Prostate gland (tissue), 2 donors: Measurements from ENCODE around the gene SYNPR. TPM values are rescaled to one million over a fixed set of nuclear protein-coding genes. Genes with fewer than 3 reads are reported as not detected.

Experiments
- DNase-seq: peaks from one replicate; pipeline ENCODE4 v3.0.0-alpha.2; 2019; ENCODE audit warnings: low spot score
- H3K27ac ChIP-seq, 2 donors: fragments of 200-600 bp; sonication (generic); 2 replicates each; pipeline ENCODE4 v1.5.1; 2017 to 2019
- H3K27me3 ChIP-seq: fragments of 200-600 bp; sonication (generic); replicated peaks from 2 replicates; pipeline ENCODE4 v1.5.1; 2019; ENCODE audit not compliant: insufficient read depth
- H3K36me3 ChIP-seq, 2 donors: fragments of 200-600 bp; sonication (generic); 1 replicate in 1 of 2; 2 replicates in 1 of 2; pipeline versions ENCODE4 v1.5.1 to v1.8.1; 2017 to 2019
- H3K4me1 ChIP-seq: fragments of 200-600 bp; sonication (generic); replicated peaks from 2 replicates; pipeline ENCODE4 v1.5.1; 2019
- H3K4me3 ChIP-seq, 2 donors: fragments of 200-600 bp; sonication (generic); 2 replicates each; pipeline ENCODE4 v1.5.1; 2017 to 2019
- H3K9me3 ChIP-seq: fragments of 200-600 bp; sonication (generic); 2 replicates; pipeline ENCODE4 v1.5.1; 2017
- POLR2A ChIP-seq: fragments of 450-650 bp; IDR thresholded peaks from one replicate; pipeline ENCODE4 v1.6.1; 2016; ENCODE audit warnings: antibody characterized with exemption, mild to moderate bottlenecking
- POLR2AphosphoS5 ChIP-seq: sonication (generic); formaldehyde crosslinking; IDR thresholded peaks from one replicate; pipeline ENCODE4 v1.6.1; 2017; ENCODE audit warnings: antibody characterized with exemption
- WGBS: methylation state at CpG from one replicate; pipeline ENCODE4 v1.1.5; 2018; 5-methylcytosine and 5-hydroxymethylcytosine counted together
- intact Hi-C: fragments of 100-400 bp; cut with DNase I; formaldehyde crosslinking; loops from one replicate; pipeline ENCODE4 v1.14.2; 2022
- total RNA-seq, 2 donors: library from RNA; depleted of rRNA; stranded (reverse); fragments of >200 nt; gene quantifications; one replicate each; pipeline ENCODE4 v1.1.0, GENCODE V29; 2016
- TF ChIP-seq, protein P1 (sequence below), 4 experiments: fragments of 200-600 bp in 2 of 4; fragments of 450-650 bp in 2 of 4; sonication (generic) in 2 of 4; IDR thresholded peaks; 1 replicate in 3 of 4; 2 replicates in 1 of 4; pipeline ENCODE4 v1.5.1; 2016 to 2019; ENCODE audit warnings: antibody characterized with exemption in 4 of 4, mild to moderate bottlenecking in 2 of 4, moderate library complexity in 2 of 4

Gene SYNPR
- total RNA-seq, 2 donors from 2014 or later = not detected

GRCh38 chr3:63333815-63334214, 55.7 kb downstream of the SYNPR start:
- no peaks in the 10 kb centered on the region for H3K9me3 ChIP-seq
- H3K27ac ChIP-seq = no peak overlapping the region
- no peaks in the 10 kb centered on the region for H3K4me1 ChIP-seq
- H3K4me3 ChIP-seq = no peak overlapping the region
- TF ChIP-seq, protein P1, sequence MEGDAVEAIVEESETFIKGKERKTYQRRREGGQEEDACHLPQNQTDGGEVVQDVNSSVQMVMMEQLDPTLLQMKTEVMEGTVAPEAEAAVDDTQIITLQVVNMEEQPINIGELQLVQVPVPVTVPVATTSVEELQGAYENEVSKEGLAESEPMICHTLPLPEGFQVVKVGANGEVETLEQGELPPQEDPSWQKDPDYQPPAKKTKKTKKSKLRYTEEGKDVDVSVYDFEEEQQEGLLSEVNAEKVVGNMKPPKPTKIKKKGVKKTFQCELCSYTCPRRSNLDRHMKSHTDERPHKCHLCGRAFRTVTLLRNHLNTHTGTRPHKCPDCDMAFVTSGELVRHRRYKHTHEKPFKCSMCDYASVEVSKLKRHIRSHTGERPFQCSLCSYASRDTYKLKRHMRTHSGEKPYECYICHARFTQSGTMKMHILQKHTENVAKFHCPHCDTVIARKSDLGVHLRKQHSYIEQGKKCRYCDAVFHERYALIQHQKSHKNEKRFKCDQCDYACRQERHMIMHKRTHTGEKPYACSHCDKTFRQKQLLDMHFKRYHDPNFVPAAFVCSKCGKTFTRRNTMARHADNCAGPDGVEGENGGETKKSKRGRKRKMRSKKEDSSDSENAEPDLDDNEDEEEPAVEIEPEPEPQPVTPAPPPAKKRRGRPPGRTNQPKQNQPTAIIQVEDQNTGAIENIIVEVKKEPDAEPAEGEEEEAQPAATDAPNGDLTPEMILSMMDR (IDR thresholded peaks at IDR 0.05) = no peak
- TF ChIP-seq POLR2A (no peak), POLR2AphosphoS5 (no peak)
- no peaks in the 10 kb centered on the region for H3K36me3 ChIP-seq
- no peaks in the 10 kb centered on the region for H3K27me3 ChIP-seq
- DNase-seq = no peak
- intact Hi-C loops = no loop called here
- WGBS = 67% methylated on average over 1 of the region's 1 CpG

DNA sequence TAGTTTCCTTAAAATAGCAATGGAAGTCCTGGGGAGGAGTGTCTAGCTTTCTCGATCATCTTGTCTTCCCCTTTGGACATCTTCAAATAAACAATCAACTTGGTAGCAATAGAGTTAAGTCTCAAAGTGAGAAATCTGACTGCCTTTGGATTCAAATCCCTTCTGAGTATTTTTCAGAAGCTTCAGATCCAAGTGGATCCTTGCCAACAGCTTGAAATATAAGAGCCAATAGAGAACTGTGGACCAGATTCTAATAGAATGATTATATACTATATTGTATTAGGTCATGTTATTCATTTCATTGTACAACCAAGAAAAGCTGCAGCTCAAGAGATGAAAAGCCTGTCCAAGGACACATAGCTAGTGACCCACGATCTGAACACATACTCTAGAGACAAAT, 60.2 kb downstream of the SYNPR start:
- Histone ChIP-seq H3K36me3 (no peaks in the 10 kb centered on the region), H3K27ac (no peak overlapping the region), H3K27me3 (no peaks in the 10 kb centered on the region), H3K4me1 (no peaks in the 10 kb centered on the region), H3K4me3 (no peak overlapping the region), H3K9me3 (no peaks in the 10 kb centered on the region)
- TF ChIP-seq POLR2AphosphoS5 (no peak), POLR2A (no peak)
- TF ChIP-seq, protein P1 (IDR thresholded peaks at IDR 0.05) = no peak
- no peak for DNase-seq
- WGBS = 67% methylated on average over 2 of the region's 2 CpGs
- intact Hi-C loops = no loop called here

DNA sequence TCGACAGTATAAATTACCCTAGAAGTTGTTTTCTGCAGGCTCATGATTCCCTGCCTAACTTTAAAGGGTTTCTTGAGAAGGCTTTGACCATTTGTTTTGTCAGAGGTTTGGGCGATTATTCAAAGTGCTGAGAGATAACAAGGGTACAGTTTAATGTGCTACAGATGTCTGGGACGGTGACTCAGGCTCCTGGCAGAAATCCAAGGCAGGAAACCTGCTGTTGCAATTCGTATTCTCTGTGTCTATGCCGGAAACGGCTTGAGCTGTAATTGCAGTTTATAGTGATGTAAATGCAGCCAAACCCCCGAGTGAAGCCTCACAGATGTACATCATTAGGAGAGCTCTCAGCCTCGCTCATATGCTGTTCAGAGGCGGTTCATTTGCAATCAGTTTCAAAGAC, 65.6 kb downstream of the SYNPR start:
- no peak for TF ChIP-seq POLR2A
- TF ChIP-seq, protein P1 (IDR thresholded peaks at IDR 0.05) = no peak
- no peak for TF ChIP-seq POLR2AphosphoS5
- Histone ChIP-seq H3K27me3 (no peaks in the 10 kb centered on the region), H3K36me3 (no peaks in the 10 kb centered on the region), H3K27ac (no peak overlapping the region), H3K9me3 (no peaks in the 10 kb centered on the region), H3K4me3 (no peak overlapping the region), H3K4me1 (no peaks in the 10 kb centered on the region)
- under 1% methylated on average over 9 of the region's 9 CpGs for WGBS
- DNase-seq = peak; percentile 41
- intact Hi-C loops = no loop called here

- intact Hi-C loops = no loop called here
- no peak overlapping the region for H3K27ac ChIP-seq
- H3K27me3 ChIP-seq = no peaks in the 10 kb centered on the region
- H3K4me3 ChIP-seq = no peak overlapping the region
- H3K4me1 ChIP-seq = no peaks in the 10 kb centered on the region
- H3K9me3 ChIP-seq = no peaks in the 10 kb centered on the region
- 26% methylated on average over 3 of the region's 3 CpGs for WGBS
- no peak for TF ChIP-seq POLR2A
- TF ChIP-seq, protein P1 (IDR thresholded peaks at IDR 0.05) = no peak
- no peak for TF ChIP-seq POLR2AphosphoS5
- no peak for DNase-seq
- no peaks in the 10 kb centered on the region for H3K36me3 ChIP-seq
These were observed 66.6 kb downstream of the SYNPR start for GRCh38 chr3:63344661-63345060.
